Lower lobe of right lung (tissue), 2 donors: ENCODE results near the gene NUP50. TPM values are rescaled to one million over a fixed set of nuclear protein-coding genes. Genes with fewer than 3 reads are reported as not detected.

Source experiments
- ATAC-seq, 2 donors: fragments of 200-7000 bp; cut with Tn5 transposase; one replicate each; pipeline ENCODE4 v1.9.1; 2020 to 2022; ENCODE audit warnings: mild to moderate bottlenecking in 2 of 2, moderate library complexity in 2 of 2
- DNase-seq: peaks from one replicate; pipeline ENCODE4 v3.0.0-alpha.2; 2020
- H3K27ac ChIP-seq: fragments of 200-600 bp; one replicate; pipeline ENCODE4 v1.8.0; 2022
- H3K27me3 ChIP-seq: fragments of 200-600 bp; one replicate; pipeline ENCODE4 v1.8.0; 2022; ENCODE audit warnings: low read depth
- H3K36me3 ChIP-seq: fragments of 200-600 bp; one replicate; pipeline ENCODE4 v1.8.0; 2022; ENCODE audit warnings: mild to moderate bottlenecking
- H3K4me1 ChIP-seq: fragments of 200-600 bp; one replicate; pipeline ENCODE4 v1.8.0; 2022
- H3K4me3 ChIP-seq: fragments of 200-600 bp; one replicate; pipeline ENCODE4 v1.8.0; 2022; ENCODE audit warnings: mild to moderate bottlenecking
- H3K9me3 ChIP-seq: fragments of 200-600 bp; one replicate; pipeline ENCODE4 v1.8.0; 2022
- CTCF ChIP-seq: fragments of 200-600 bp; IDR thresholded peaks from one replicate; pipeline ENCODE4 v1.8.0; 2022; ENCODE audit warnings: antibody characterized with exemption, mild to moderate bottlenecking
- intact Hi-C: fragments of 100-400 bp; cut with DNase I; formaldehyde crosslinking; loops from one replicate; pipeline ENCODE4 v1.11.0; 2022
- total RNA-seq: library from RNA; stranded (reverse); fragmentation: NEBNext Ultra II Directional; extraction: Animal tissue kit (Norgen Biotek cat#: 25700); gene quantifications from one replicate; pipeline ENCODE4 v1.2.1, GENCODE V29; 2021
- donor health status: DM: no; HTN: yes; CAD: no; lungs with severe emphysema.

Gene NUP50
- total RNA-seq, 1 donor from 2014 or later = 49.5 TPM

GRCh38 chr22:45224331-45224730, 60.6 kb downstream of the NUP50 start:
- intact Hi-C loops = no loop called here
- Histone ChIP-seq H3K4me3 (no peak overlapping the region), H3K36me3 (no peaks in the 10 kb centered on the region), H3K4me1 (peaks cover 30% of the 10 kb centered on the region), H3K27me3 (no peaks in the 10 kb centered on the region), H3K27ac (no peak overlapping the region), H3K9me3 (no peaks in the 10 kb centered on the region)
- no peak for ATAC-seq
- peak; percentile 12 for DNase-seq
- TF ChIP-seq CTCF = no peak

DNA sequence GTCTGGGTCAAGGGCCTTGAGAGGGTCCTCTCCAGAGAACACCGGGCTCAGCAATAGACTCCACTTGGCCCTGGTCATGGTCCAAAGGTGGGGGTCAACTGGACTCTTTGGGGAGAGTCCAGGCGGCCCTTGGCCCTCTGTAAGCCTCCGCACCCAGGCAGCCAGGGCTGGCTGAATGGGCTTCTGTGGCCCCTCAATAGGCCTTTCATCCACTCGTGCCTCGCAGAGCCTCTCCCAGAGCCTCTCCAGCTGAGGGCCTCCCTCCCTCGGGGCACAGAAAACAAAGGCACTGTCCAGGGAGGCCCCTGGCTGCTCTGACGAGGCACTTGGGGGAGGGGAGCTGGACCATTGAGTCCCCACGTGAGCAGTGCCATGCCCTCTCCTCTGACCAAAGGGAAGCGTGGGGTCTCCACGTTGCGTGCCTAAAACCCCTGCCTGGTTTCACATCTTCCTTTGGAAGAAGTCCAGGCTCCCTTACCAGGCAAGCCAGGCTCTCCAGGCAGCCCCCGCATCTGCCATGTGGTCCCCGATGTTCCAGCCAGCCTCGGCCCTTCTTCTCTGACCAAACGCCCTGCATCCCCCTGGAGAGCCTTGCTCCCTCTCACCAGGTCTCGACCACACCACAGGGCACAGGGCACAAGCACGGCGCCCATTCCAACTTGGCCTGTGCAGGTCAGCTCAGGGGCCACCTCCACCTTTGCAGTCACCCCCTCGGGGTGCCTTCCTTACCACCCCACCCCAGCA, 61.4 kb downstream of the NUP50 start:
- TF ChIP-seq CTCF = no peak
- ATAC-seq (no peak), DNase-seq (peak; percentile 42)
- Histone ChIP-seq H3K4me1 (peaks cover 30% of the 10 kb centered on the region), H3K4me3 (no peak overlapping the region), H3K27ac (peak overlapping the region; percentile 62), H3K36me3 (no peaks in the 10 kb centered on the region), H3K9me3 (no peaks in the 10 kb centered on the region), H3K27me3 (no peaks in the 10 kb centered on the region)
- intact Hi-C loops = no loop called here

GRCh38 chr22:45225732-45226502, 62.2 kb downstream of the NUP50 start:
- H3K36me3 ChIP-seq = no peaks in the 10 kb centered on the region
- peak overlapping the region; percentile 62 for H3K27ac ChIP-seq
- no peaks in the 10 kb centered on the region for H3K9me3 ChIP-seq
- intact Hi-C loops = no loop called here
- ATAC-seq (peak; percentile 66 to 67), DNase-seq (peak; percentile 79)
- peaks cover 30% of the 10 kb centered on the region for H3K4me1 ChIP-seq
- no peaks in the 10 kb centered on the region for H3K27me3 ChIP-seq
- H3K4me3 ChIP-seq = no peak overlapping the region
- TF ChIP-seq CTCF = no peak

GRCh38 chr22:45226503-45227186, 62.9 kb downstream of the NUP50 start:
- no peaks in the 10 kb centered on the region for H3K9me3 ChIP-seq
- H3K4me3 ChIP-seq = no peak overlapping the region
- no peaks in the 10 kb centered on the region for H3K36me3 ChIP-seq
- DNase-seq (peak; percentile 85), ATAC-seq (peak; percentile 66 to 68)
- intact Hi-C loops = no loop called here
- H3K27ac ChIP-seq = peak overlapping the region; percentile 62
- no peak for TF ChIP-seq CTCF
- H3K4me1 ChIP-seq = peaks cover 26% of the 10 kb centered on the region
- H3K27me3 ChIP-seq = no peaks in the 10 kb centered on the region

- no peak for TF ChIP-seq CTCF
- Histone ChIP-seq H3K36me3 (no peaks in the 10 kb centered on the region), H3K9me3 (no peaks in the 10 kb centered on the region), H3K4me1 (peaks cover 26% of the 10 kb centered on the region), H3K27me3 (no peaks in the 10 kb centered on the region), H3K4me3 (no peak overlapping the region), H3K27ac (peak overlapping the region; percentile 11)
- DNase-seq (peak; percentile 71), ATAC-seq (peak; percentile 63 to 66)
- intact Hi-C loops = no loop called here
These were observed 64.1 kb downstream of the NUP50 start for GRCh38 chr22:45227645-45228400.
